ENCODE measurements around the gene NLGN1. TPM values are rescaled to one million over a fixed set of nuclear protein-coding genes. Genes with fewer than 3 reads are reported as not detected.

Gene NLGN1
- total and polyA plus RNA-seq, 2 experiments from 2014 or later, result 5.3 to 10.9 TPM

DNA sequence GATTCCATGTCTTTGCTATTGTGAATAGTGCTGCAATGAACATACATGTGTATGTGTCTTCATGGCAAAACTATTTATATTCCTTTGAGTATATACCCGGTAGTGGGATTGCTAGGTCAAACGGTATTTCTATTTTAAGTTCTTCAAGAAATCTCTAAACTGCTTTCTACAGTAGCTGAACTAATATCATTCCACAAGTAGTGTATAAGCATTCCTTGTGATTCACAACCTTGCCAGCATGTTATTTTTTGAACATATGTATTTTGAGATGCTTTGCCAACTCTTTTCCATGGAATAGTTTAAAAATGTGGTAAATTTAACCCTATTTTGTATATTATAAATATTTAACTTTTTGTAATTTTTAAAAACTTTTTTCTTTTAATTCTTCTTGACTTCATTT, 868.9 kb downstream of the NLGN1 start:
- Histone ChIP-seq H3K36me3 (no peaks in the 10 kb centered on the region), H3K27me3 (no peaks in the 10 kb centered on the region), H3K27ac (no peak overlapping the region), H3K9me3 (ENCODE audit: low read depth) (no peaks in the 10 kb centered on the region), H3K4me1 (ENCODE audit: low read depth) (no peaks in the 10 kb centered on the region), H3K4me3 (no peak overlapping the region)
- no peak for TF ChIP-seq CTCF (IDR thresholded peaks at IDR 0.05; ENCODE audit: low read depth, low read length)
- DNase-seq (ENCODE audit: low read depth in 1 of 2, low spot score in 1 of 2), result no peak

DNA sequence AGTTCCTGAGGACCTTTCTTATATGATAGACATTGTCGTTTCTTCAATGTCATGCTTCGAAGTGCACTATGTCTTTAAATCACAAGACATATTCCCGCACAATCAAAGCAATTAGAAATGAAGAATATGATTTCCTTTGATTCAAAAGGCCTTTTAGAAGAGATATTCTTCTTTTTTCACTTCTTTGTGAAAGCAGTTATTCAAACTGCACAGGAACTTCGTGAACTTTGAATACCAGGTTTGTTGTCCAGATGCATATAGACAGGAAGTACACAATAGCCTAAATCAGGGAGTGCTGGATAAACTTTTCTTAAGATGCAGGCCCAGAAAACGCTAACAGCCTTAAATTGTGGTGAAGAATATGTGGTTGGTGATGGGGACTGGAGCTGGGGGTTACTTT, 870.5 kb downstream of the NLGN1 start:
- H3K4me1 ChIP-seq (ENCODE audit: low read depth), result no peaks in the 10 kb centered on the region
- no peaks in the 10 kb centered on the region for H3K27me3 ChIP-seq
- H3K9me3 ChIP-seq (ENCODE audit: low read depth), result no peaks in the 10 kb centered on the region
- H3K36me3 ChIP-seq, result no peaks in the 10 kb centered on the region
- TF ChIP-seq CTCF (IDR thresholded peaks at IDR 0.05; ENCODE audit: low read depth, low read length), result no peak
- H3K4me3 ChIP-seq, result no peak overlapping the region
- DNase-seq (ENCODE audit: low read depth in 1 of 2, low spot score in 1 of 2), result no peak
- H3K27ac ChIP-seq, result no peak overlapping the region

- no peaks in the 10 kb centered on the region for H3K36me3 ChIP-seq
Measured at GRCh38 chr3:174268586-174268985, 871.0 kb downstream of the NLGN1 start.

DNA sequence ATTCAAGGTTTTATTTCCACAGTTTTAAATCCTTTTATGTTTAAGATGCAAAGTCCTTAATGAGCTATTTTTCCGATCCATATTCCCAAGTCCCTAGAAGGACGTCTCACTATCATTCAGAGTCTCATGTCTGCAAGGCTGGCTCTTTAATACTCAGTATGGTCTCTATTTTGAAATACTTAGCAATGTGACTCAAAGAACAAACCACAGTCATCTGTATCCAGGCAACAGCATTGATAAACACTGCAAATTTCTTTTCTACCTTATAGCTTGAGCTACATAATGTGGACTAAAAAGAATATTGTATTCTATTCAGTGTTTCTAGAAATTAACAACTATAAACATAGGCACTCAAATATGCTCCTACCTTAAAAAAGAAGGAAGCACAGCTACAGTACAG, 873.3 kb downstream of the NLGN1 start:
- no peaks in the 10 kb centered on the region for H3K9me3 ChIP-seq (ENCODE audit: low read depth)
- no peak overlapping the region for H3K27ac ChIP-seq
- no peaks in the 10 kb centered on the region for H3K4me1 ChIP-seq (ENCODE audit: low read depth)
- TF ChIP-seq CTCF (IDR thresholded peaks at IDR 0.05; ENCODE audit: low read depth, low read length), result no peak
- no peaks in the 10 kb centered on the region for H3K27me3 ChIP-seq
- H3K4me3 ChIP-seq, result no peak overlapping the region
- DNase-seq (ENCODE audit: low read depth in 1 of 2, low spot score in 1 of 2), result peak in 1 of 2 donors; percentile 68
- no peaks in the 10 kb centered on the region for H3K36me3 ChIP-seq

More at GRCh38 chr3:174268586-174268985, 871.0 kb downstream of the NLGN1 start:
- Histone ChIP-seq H3K27me3 (no peaks in the 10 kb centered on the region), H3K9me3 (ENCODE audit: low read depth) (no peaks in the 10 kb centered on the region), H3K4me3 (no peak overlapping the region), H3K4me1 (ENCODE audit: low read depth) (no peaks in the 10 kb centered on the region), H3K27ac (no peak overlapping the region)
- DNase-seq (ENCODE audit: low read depth in 1 of 2, low spot score in 1 of 2), result no peak
- no peak for TF ChIP-seq CTCF (IDR thresholded peaks at IDR 0.05; ENCODE audit: low read depth, low read length)

GRCh38 chr3:174275336-174275735, 877.8 kb downstream of the NLGN1 start:
- DNase-seq (ENCODE audit: low read depth in 1 of 2, low spot score in 1 of 2), result no peak
- no peak overlapping the region for H3K27ac ChIP-seq
- H3K36me3 ChIP-seq, result no peaks in the 10 kb centered on the region
- H3K4me1 ChIP-seq (ENCODE audit: low read depth), result no peaks in the 10 kb centered on the region
- no peak overlapping the region for H3K4me3 ChIP-seq
- H3K27me3 ChIP-seq, result no peaks in the 10 kb centered on the region
- TF ChIP-seq CTCF (IDR thresholded peaks at IDR 0.05; ENCODE audit: low read depth, low read length), result no peak
- no peaks in the 10 kb centered on the region for H3K9me3 ChIP-seq (ENCODE audit: low read depth)

DNA sequence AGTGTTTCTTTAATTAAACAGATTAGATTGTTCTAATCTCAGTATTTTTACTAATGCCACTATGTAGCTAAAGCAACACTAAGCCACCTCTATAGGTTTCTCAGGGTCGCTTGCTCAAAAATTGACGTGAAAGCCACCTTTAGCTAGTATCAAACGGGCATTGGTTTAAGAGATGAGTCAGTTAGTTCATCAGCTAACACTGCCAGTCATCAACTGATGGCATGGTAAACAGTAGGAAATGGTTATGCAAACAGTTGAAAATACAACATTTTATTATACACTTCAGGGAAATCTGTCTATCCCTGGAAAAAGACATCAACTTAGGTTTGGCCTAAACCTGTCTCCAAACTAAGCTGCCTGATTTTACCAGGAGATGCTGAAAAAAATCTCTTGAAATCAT, 879.3 kb downstream of the NLGN1 start:
- H3K27ac ChIP-seq, result no peak overlapping the region
- no peak overlapping the region for H3K4me3 ChIP-seq
- H3K4me1 ChIP-seq (ENCODE audit: low read depth), result no peaks in the 10 kb centered on the region
- DNase-seq (ENCODE audit: low read depth in 1 of 2, low spot score in 1 of 2), result no peak
- no peaks in the 10 kb centered on the region for H3K9me3 ChIP-seq (ENCODE audit: low read depth)
- no peaks in the 10 kb centered on the region for H3K27me3 ChIP-seq
- no peaks in the 10 kb centered on the region for H3K36me3 ChIP-seq
- TF ChIP-seq CTCF (IDR thresholded peaks at IDR 0.05; ENCODE audit: low read depth, low read length), result no peak

Measured in cardiac muscle cell (in vitro differentiated cells and primary cell).